SKM-1 (cell line): Measurements from ENCODE around the gene PSTPIP1.

Experiments
- DNase-seq: peaks from one replicate; lab custom pipeline; 2025; ENCODE audit not compliant: unreplicated experiment; lab: John Stamatoyannopoulos, UW

Gene PSTPIP1

GRCh38 chr15:77066971-77067690, 72.2 kb downstream of the PSTPIP1 start:
- DNase-seq, result no peak

GRCh38 chr15:77067691-77068367, 72.9 kb downstream of the PSTPIP1 start:
- no peak for DNase-seq

GRCh38 chr15:77068633-77069032, 73.7 kb downstream of the PSTPIP1 start:
- no peak for DNase-seq

DNA sequence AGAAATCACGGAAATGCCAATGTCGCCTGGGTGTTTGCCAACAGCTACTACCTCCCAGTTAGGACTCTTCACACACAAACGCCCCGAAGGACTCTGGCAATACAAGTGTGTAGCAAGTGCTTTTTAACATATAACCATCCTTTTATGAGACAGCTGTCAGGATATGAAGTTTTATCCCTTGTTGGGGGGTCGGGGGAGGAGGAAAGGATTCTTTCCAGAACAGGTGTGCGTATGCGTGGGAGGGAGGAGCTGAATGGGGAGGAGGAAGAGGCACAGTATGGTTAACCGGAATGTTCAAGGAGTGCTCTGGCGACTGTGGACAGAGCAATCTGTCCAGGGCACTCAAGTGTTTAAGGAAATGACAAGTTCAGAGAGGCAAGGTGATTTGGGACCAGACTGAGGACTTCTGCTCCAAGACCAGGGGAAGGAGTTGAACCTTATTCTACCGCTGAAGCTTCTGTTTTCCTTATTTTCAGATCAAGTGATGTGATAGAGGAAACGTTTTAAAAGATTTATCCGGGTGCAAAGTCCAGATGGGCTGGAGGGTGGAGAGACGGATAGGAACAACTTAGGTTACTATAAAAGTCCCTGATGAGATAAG, 74.7 kb downstream of the PSTPIP1 start:
- no peak for DNase-seq

DNA sequence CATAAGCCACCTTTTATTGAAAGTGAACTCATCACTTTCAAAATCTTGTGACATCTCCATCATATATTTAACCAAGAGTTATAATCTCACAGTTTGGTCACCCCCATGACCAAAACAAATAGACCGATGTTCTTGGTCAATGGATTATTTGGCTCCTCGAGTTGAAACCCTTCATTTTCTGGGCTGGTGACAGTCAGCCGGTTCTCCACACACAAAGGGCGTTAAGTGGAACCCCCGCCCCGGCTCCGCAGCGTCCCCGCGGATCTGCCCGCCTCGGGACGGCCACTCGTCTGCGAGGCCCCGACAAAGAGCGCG, 75.2 kb downstream of the PSTPIP1 start:
- DNase-seq, result no peak

DNA sequence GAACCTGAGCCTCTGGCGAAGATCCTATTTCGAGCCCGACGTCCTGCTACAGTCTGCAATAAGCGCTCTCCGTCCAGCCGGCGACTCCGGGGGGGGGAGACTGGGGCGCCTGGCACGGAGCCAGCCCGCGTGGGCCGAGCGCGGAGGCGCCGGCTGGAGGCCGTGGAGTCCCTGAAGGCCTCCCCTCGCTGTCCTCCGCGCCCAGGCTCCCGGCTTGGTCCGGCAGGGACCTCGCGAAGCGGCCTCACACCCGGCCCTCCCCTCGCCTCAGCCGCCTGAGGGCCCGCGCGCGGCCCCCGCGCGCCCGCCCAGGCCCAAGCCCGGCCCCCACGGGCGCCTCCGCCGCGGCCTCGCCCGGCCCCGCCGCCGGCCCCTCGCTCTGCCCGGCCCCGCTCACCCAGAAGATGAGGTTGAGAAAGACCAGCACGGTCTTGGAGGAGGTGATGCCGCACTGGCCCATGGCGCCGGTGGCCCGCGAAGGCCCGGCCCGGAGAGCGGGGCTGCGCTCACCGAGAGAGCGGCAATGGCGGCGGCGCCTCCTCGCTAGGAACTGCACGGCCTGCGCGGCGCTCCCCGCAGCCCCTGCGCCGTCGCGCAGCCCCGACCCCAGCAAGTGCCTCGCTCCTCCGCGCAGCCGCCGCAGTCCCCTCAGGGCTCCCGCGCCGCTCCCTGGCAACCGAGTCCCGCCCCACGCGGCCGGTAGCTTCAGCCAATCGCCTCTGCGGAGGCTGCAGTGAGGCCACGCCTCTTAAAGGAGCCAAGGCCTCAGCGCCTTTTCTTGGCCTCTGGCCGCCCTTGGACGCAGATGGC, 75.8 kb downstream of the PSTPIP1 start, which contains the start of gene TSPAN3:
Gene TSPAN3 (minus strand): TSS at position 615 of the 810 bp plus-strand sequence. CDS start 155 bp downstream, at position 460.
- DNase-seq, result peak; percentile 82

DNA sequence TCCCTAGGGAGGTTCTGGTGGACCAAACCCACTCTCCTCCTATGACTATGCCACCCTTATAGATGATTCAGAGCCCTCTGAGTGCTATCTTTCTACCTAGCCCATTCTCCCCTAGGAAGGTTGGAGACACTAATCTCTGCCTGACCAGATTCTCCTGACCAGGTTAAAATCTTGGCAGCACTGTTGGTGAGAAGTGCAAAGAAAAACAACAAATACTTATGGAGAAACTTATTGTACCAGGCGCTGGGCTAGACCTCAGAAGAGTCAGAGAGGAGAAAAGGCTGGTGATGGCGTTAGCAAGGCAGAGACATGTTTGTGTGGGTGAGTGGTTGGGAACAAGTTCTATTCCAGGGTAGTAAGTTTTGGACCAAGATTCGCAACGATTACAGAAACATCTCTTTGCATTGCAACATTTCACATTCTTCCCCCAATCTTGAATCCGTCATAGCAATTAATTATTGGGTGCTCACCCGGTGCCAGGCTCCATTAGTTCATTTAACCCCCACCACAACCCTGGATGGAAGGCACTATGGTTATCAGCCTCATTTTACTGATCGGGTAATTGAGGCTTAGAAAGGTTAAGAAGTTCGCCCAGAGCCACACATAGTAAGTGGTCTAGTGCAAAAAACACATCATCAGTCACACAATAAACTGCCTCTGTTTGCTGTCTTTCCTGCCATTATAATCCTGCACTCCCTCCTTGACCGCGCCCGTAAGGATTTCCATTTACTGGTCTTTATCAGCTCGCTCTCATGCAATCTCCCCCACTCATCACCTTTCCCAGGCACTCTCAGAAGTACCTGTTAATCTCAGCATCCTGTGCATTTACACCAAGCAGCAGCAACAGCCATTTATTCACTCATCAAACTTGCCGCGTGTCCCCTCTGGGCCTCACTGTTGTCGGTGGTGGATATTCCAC, 76.6 kb downstream of the PSTPIP1 start:
- DNase-seq, result no peak

DNA sequence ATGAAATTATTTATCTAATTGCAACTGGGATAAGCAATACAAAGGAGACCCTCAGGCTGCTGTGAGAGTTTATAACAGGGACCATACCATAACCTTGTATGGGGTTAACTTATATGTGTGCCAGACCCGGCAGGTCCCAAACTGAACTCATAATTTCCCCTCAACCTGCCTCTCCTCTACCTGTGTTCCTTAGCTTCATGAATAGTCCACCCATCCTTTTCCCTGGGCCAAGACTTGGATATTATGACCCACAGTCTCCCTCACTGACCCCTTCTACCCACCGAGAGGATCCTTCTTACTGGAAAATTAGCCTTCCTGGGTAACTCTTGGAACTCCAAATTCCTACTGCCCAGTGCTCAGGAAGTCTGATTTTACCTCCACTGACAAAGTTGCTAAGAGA, 79.4 kb downstream of the PSTPIP1 start:
- DNase-seq, result no peak

- no peak for DNase-seq
These were observed 80.6 kb downstream of the PSTPIP1 start for GRCh38 chr15:77075528-77075927.

- DNase-seq, result no peak
These were observed 81.5 kb downstream of the PSTPIP1 start for GRCh38 chr15:77076323-77076915.

- DNase-seq, result no peak
These were observed 87.0 kb downstream of the PSTPIP1 start for GRCh38 chr15:77081971-77082370.

DNA sequence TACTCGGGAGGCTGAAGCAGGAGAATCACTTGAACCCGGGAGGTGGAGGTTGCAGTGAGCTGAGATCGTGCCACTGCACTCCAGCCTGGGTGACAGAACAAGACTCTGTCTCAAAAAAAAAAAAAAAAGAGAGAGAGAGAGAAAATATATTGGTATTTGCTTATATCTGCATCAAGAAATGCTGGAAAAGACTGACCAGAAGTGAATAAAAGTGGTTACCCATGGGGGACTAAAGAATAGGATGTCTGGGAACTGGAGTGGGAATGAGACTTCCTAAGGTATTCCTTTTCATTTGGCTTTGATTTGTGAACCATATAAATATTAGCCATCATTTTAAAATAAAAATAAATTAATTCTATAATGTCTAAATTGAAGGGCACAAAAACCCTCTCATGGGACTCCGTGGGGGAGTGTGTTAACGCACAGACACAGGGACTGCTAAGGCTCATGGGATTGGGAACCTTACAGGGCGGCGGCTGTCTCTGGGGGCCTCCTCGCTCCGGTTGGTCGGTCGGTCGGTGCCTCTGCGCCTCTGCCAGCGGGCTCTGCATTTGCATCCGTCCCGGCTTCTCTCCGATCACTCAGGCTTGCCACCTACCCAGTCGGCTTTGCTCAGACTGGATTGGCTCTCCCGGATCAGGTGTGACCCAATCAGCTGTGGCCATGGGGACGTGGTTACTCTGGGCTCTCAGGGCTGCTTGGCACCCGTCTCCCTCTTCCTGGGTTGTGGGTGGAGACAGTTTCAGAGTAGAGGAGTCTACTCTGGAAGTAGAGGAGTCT, 88.6 kb downstream of the PSTPIP1 start:
- DNase-seq, result no peak

- no peak for DNase-seq
These were observed 89.5 kb downstream of the PSTPIP1 start for GRCh38 chr15:77084436-77084835.

DNA sequence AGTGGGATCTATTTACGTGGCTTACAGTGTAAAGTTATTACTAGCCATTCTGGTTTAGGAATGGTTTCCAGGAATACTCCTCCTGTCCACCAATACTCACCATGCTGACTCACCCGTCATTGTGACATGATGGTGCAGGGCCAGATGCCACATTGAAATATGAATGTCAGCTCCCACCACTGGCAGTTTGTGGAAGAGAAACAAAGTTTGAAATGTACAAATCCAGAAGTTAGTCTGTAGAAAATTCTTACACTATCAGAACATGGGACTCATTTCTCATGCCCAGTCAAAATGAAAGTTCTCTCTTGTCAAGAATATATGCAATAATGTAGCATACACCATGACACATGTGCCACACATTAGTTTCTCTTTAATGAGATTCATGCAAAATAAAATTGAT, 90.4 kb downstream of the PSTPIP1 start:
- DNase-seq, result no peak
